A549 (cell line): ENCODE measurements around the gene SCTR. TPM values are rescaled to one million over a fixed set of nuclear protein-coding genes. Genes with fewer than 3 reads are reported as not detected.

Experiments
- ATAC-seq, 2 experiments: fragments of 200-7000 bp in 1 of 2; fragments of >200 bp in 1 of 2; cut with Nextera tagmentation in 1 of 2; cut with Tn5 transposase in 1 of 2; 3 replicates each; pipeline versions ENCODE4 v1.8.0 to v1.9.1; 2018 to 2020; ENCODE audit warnings: mild to moderate bottlenecking in 1 of 2, moderate library complexity in 1 of 2
- CTCF ChIA-PET: fragments of 300-600 bp; sonication (Branson Sonifier 250); formaldehyde crosslinking; extraction: SDS; loops from one replicate; lab custom pipeline; 2021; ENCODE audit warnings: antibody characterized with exemption, inconsistent platforms; lab: Yijun Ruan, JAX
- POLR2A ChIA-PET: fragments of 350-600 bp; formaldehyde crosslinking; extraction: SDS; loops from one replicate; lab custom pipeline; 2021; ENCODE audit warnings: antibody characterized with exemption, inconsistent platforms; lab: Yijun Ruan, JAX
- DNase-seq, 2 experiments: peaks; one replicate each; pipeline versions ENCODE4 v3.0.0 to v3.0.0-alpha.2; 2011 to 2016; ENCODE audit warnings: low read depth in 1 of 2, low spot score in 1 of 2
- FAIRE-seq: peaks from 2 replicates; lab custom pipeline; 2011; peaks lifted over from hg19 to GRCh38; lab: Jason Lieb, UNC
- H3K27ac ChIP-seq, 2 experiments: fragments of >200 bp; sonication (Bioruptor Twin); formaldehyde crosslinking; 3 replicates each; pipeline ENCODE4 v1.5.1; 2016 to 2017
- H3K4me1 ChIP-seq: fragments of >200 bp; sonication (Bioruptor Twin); formaldehyde crosslinking; 3 replicates; pipeline ENCODE4 v1.6.1; 2016
- H3K4me2 ChIP-seq: fragments of >200 bp; sonication (Bioruptor Twin); formaldehyde crosslinking; 3 replicates; pipeline ENCODE4 v1.6.1; 2016
- H3K4me3 ChIP-seq: fragments of >200 bp; sonication (Bioruptor Twin); formaldehyde crosslinking; 3 replicates; pipeline ENCODE4 v1.5.1; 2016
- H3K9me3 ChIP-seq: fragments of >200 bp; sonication (Bioruptor Twin); formaldehyde crosslinking; 3 replicates; pipeline ENCODE4 v1.6.1; 2016
- ATOH8 ChIP-seq: fragments of 250-450 bp; sonication (Bioruptor Pico); IDR thresholded peaks from 2 replicates; pipeline ENCODE4 v1.5.0; 2020; ENCODE audit warnings: low read depth, mild to moderate bottlenecking, moderate library complexity
- BCL3 ChIP-seq: fragments of >200 bp; sonication (Bioruptor Twin); formaldehyde crosslinking; IDR thresholded peaks from 3 replicates; pipeline ENCODE4 v1.6.1; 2016
- BHLHE40 ChIP-seq: IDR thresholded peaks from 2 replicates; pipeline ENCODE4 v1.6.1; 2012; ENCODE audit warnings: low read depth, low read length, inconsistent platforms
- CEBPB ChIP-seq, 2 experiments: fragments of >200 bp in 1 of 2; sonication (Bioruptor Twin) in 1 of 2; formaldehyde crosslinking in 1 of 2; IDR thresholded peaks; 2 replicates each; pipeline ENCODE4 v1.6.1; 2012 to 2016
- CHD2 ChIP-seq: fragments of 150-350 bp; IDR thresholded peaks from 2 replicates; pipeline ENCODE4 v1.6.1; 2014; ENCODE audit warnings: low read length; ENCODE audit not compliant: partially characterized antibody
- EP300 ChIP-seq, 2 experiments: fragments of >200 bp; sonication (Bioruptor Twin); formaldehyde crosslinking; IDR thresholded peaks; 2 replicates in 1 of 2; 3 replicates in 1 of 2; pipeline ENCODE4 v1.6.1; 2016 to 2017
- ESRRA ChIP-seq: fragments of 150-350 bp; IDR thresholded peaks from 2 replicates; pipeline ENCODE4 v1.6.1; 2014; ENCODE audit warnings: mild to moderate bottlenecking, low read length, borderline replicate concordance
- FOSL2 ChIP-seq, 2 experiments: fragments of 450-650 bp in 1 of 2; fragments of >200 bp in 1 of 2; sonication (Bioruptor Twin) in 1 of 2; formaldehyde crosslinking; IDR thresholded peaks; 2 replicates each; pipeline versions ENCODE4 v1.5.0 to v1.6.1; 2016 to 2020; ENCODE audit warnings: mild to moderate bottlenecking in 1 of 2, moderate library complexity in 1 of 2
- FOXS1 ChIP-seq: fragments of 250-450 bp; sonication (Bioruptor Pico); IDR thresholded peaks from 2 replicates; pipeline ENCODE4 v1.5.0; 2020; ENCODE audit warnings: mild to moderate bottlenecking, moderate library complexity
- GATA3 ChIP-seq: IDR thresholded peaks from 2 replicates; pipeline ENCODE4 v1.6.1; 2012; ENCODE audit warnings: borderline replicate concordance
- HMGXB4 ChIP-seq: fragments of 250-450 bp; sonication (Bioruptor Pico); IDR thresholded peaks from 2 replicates; pipeline ENCODE4 v1.5.0; 2021; ENCODE audit warnings: mild to moderate bottlenecking, moderate library complexity, borderline replicate concordance
- HOXB13 ChIP-seq: fragments of 250-450 bp; sonication (Bioruptor Pico); IDR thresholded peaks from 2 replicates; pipeline ENCODE4 v1.5.0; 2020; ENCODE audit warnings: low read depth, mild to moderate bottlenecking, moderate library complexity
- HOXB5 ChIP-seq: fragments of 250-450 bp; sonication (Bioruptor Pico); IDR thresholded peaks from 2 replicates; pipeline ENCODE4 v1.5.0; 2020; ENCODE audit warnings: mild to moderate bottlenecking, moderate library complexity
- JUN ChIP-seq, 2 experiments: fragments of >200 bp; sonication (Bioruptor Twin); formaldehyde crosslinking; IDR thresholded peaks; 2 replicates in 1 of 2; 3 replicates in 1 of 2; pipeline ENCODE4 v1.6.1; 2016 to 2017
- MAFK ChIP-seq: fragments of 450-650 bp; IDR thresholded peaks from 2 replicates; pipeline ENCODE4 v1.6.1; 2014; ENCODE audit not compliant: partially characterized antibody
- MAX ChIP-seq: IDR thresholded peaks from 2 replicates; pipeline ENCODE4 v1.6.1; 2012
- MAZ ChIP-seq: fragments of 150-350 bp; IDR thresholded peaks from 2 replicates; pipeline ENCODE4 v1.6.1; 2014; ENCODE audit warnings: antibody characterized with exemption, low read depth, low read length, borderline replicate concordance
- NFE2L2 ChIP-seq: fragments of 150-350 bp; conservative IDR thresholded peaks from 2 replicates; pipeline ENCODE4 v1.6.1; 2014; ENCODE audit warnings: low read length
- NPAS2 ChIP-seq: fragments of 250-450 bp; sonication (Bioruptor Pico); IDR thresholded peaks from 2 replicates; pipeline ENCODE4 v1.8.0; 2022; ENCODE audit warnings: mild to moderate bottlenecking, moderate library complexity, borderline replicate concordance
- PHF8 ChIP-seq: fragments of 200-600 bp; sonication (generic); IDR thresholded peaks from 2 replicates; pipeline ENCODE4 v1.6.1; 2016; ENCODE audit warnings: low read depth, mild to moderate bottlenecking, antibody characterized with exemption, moderate library complexity, borderline replicate concordance
- RAD21 ChIP-seq, 2 experiments: fragments of >200 bp in 1 of 2; sonication (Bioruptor Twin) in 1 of 2; formaldehyde crosslinking in 1 of 2; IDR thresholded peaks in 1 of 2; conservative IDR thresholded peaks in 1 of 2; 2 replicates in 1 of 2; 3 replicates in 1 of 2; pipeline ENCODE4 v1.6.1; 2012 to 2018; ENCODE audit warnings: inconsistent platforms in 1 of 2
- RARB ChIP-seq: fragments of 250-450 bp; sonication (Bioruptor Pico); IDR thresholded peaks from 2 replicates; pipeline ENCODE4 v1.8.0; 2021; ENCODE audit warnings: mild to moderate bottlenecking, moderate library complexity
- SMC3 ChIP-seq: fragments of >200 bp; sonication (Bioruptor Twin); formaldehyde crosslinking; IDR thresholded peaks from 3 replicates; pipeline ENCODE4 v1.6.1; 2018; ENCODE audit warnings: inconsistent platforms
- SREBF2 ChIP-seq: fragments of 450-650 bp; IDR thresholded peaks from 2 replicates; pipeline ENCODE4 v1.6.1; 2014; ENCODE audit warnings: mild to moderate bottlenecking, moderate library complexity
- ZC3H11A ChIP-seq: fragments of 450-650 bp; IDR thresholded peaks from 2 replicates; pipeline ENCODE4 v1.6.1; 2014; ENCODE audit warnings: antibody characterized with exemption, mild to moderate bottlenecking
- ZFP36 ChIP-seq: fragments of 450-650 bp; IDR thresholded peaks from 2 replicates; pipeline ENCODE4 v1.6.1; 2014; ENCODE audit warnings: borderline replicate concordance; ENCODE audit not compliant: partially characterized antibody
- ZNF302 ChIP-seq: fragments of 250-450 bp; sonication (Bioruptor Pico); IDR thresholded peaks from 2 replicates; pipeline ENCODE4 v1.9.0; 2021; ENCODE audit warnings: inconsistent platforms, mild to moderate bottlenecking, moderate library complexity
- ZSCAN20 ChIP-seq: fragments of 250-450 bp; sonication (Bioruptor Pico); IDR thresholded peaks from 2 replicates; pipeline ENCODE4 v1.8.0; 2022; ENCODE audit warnings: mild to moderate bottlenecking, moderate library complexity
- WGBS: methylation state at CpG from one replicate; pipeline ENCODE4 v1.1.6; 2017; ENCODE audit errors: missing lambda C conversion rate; 5-methylcytosine and 5-hydroxymethylcytosine counted together
- polyA plus RNA-seq, 4 experiments: library from polyadenylated mRNA; depleted of rRNA in 3 of 4; stranded (reverse); fragments of >200 nt; fragmentation: RNase III in 1 of 4; extraction: RNeasy Plus Mini Kit Qiagen cat#74134 plus additional on column Dnase treatment in 1 of 4; gene quantifications; 2 replicates in 3 of 4; 3 replicates in 1 of 4; pipeline ENCODE4 v1.2.3, GENCODE V29; 2011 to 2017

The SCTR gene
- polyA plus RNA-seq, 2 of the 4 experiments (the other 2 are of a cell fraction), result not detected

- DNase-seq (peak; percentile 40 to 74), ATAC-seq (peak; percentile 66 to 72; a peak in 5 of 6 replicates), FAIRE-seq (peak; percentile 39)
- WGBS, result 41% methylated on average over 5 of the region's 5 CpGs
- ChIA-PET CTCF (interaction anchor here (1.0 kb wide), 1 partner anchor 15 kb away, joined by 3 read pairs; no protein-coding TSS in a partner anchor), POLR2A (no interaction called here)
- peak overlapping the region; percentile 53 for H3K4me2 ChIP-seq
- H3K4me3 ChIP-seq, result no peak overlapping the region
- peak overlapping the region; percentile 55 to 78 for H3K27ac ChIP-seq
- H3K4me1 ChIP-seq, result peaks cover 59% of the 10 kb centered on the region
- H3K9me3 ChIP-seq, result no peaks in the 10 kb centered on the region
- TF ChIP-seq GATA3 (peak; percentile 27; the same call in 1 of the 2 replicates), BCL3 (no peak), FOXS1 (CRISPR knock-in tag) (no peak), MAZ (no peak), ZFP36 (no peak), NFE2L2 (no peak), PHF8 (no peak), MAX (peak; percentile 43), SREBF2 (no peak), EP300 (IDR thresholded peaks at IDR 0.05) (peak in 1 of 2 experiments; percentile 35; a peak in 1 of 5 replicates), ZSCAN20 (no peak), SMC3 (no peak), FOSL2 (IDR thresholded peaks at IDR 0.05) (no peak), FOSL2 (CRISPR knock-in tag; IDR thresholded peaks at IDR 0.05) (peak; percentile 14; the same call in 1 of the 2 replicates), CEBPB (IDR thresholded peaks at IDR 0.05) (0 out of 4 replicates have a peak, but pooled peaks of 1 of the 2 experiments have one; percentile 17), RARB (CRISPR knock-in tag) (no peak), HMGXB4 (CRISPR knock-in tag) (no peak), ZC3H11A (no peak), MAFK (peak; percentile 69), HOXB13 (CRISPR knock-in tag) (no peak), ZNF302 (CRISPR knock-in tag) (no peak), ESRRA (no peak), HOXB5 (CRISPR knock-in tag) (no peak), CHD2 (no peak), BHLHE40 (0 out of 2 replicates have a peak, but pooled peaks have one; percentile 7), JUN (IDR thresholded peaks at IDR 0.05) (no peak), RAD21 (conservative IDR thresholded peaks at IDR 0.05 in 1 of 2, IDR thresholded peaks at IDR 0.05 in 1 of 2) (no peak), NPAS2 (CRISPR knock-in tag) (no peak), ATOH8 (CRISPR knock-in tag) (no peak)
These were observed 32.3 kb downstream of the SCTR start for GRCh38 chr2:119491776-119492525.
